Astrocyte (in vitro differentiated cells and primary cell): Measurements from ENCODE around the gene PGPEP1. TPM values are rescaled to one million over a fixed set of nuclear protein-coding genes. Genes with fewer than 3 reads are reported as not detected.

Experiments used
- DNase-seq: peaks from one replicate; pipeline ENCODE4 v3.0.0-alpha.2; 2010; ENCODE audit warnings: low read depth
- FAIRE-seq: peaks from 2 replicates; lab custom pipeline; 2011; peaks lifted over from hg19 to GRCh38; lab: Jason Lieb, UNC
- H2AFZ ChIP-seq: 2 replicates; pipeline ENCODE4 v1.6.0; 2012; ENCODE audit warnings: low read depth, low read length, inconsistent platforms
- H3K27ac ChIP-seq: 2 replicates; pipeline ENCODE4 v1.5.1; 2011; ENCODE audit warnings: low read depth, low read length, inconsistent platforms
- H3K27me3 ChIP-seq: 2 replicates; pipeline ENCODE4 v1.6.0; 2011; ENCODE audit warnings: low read length, inconsistent platforms; ENCODE audit not compliant: insufficient read depth
- H3K36me3 ChIP-seq: 2 replicates; pipeline ENCODE4 v1.5.1; 2011; ENCODE audit warnings: low read length, inconsistent platforms; ENCODE audit not compliant: insufficient read depth
- H3K4me1 ChIP-seq: 2 replicates; pipeline ENCODE4 v1.5.1; 2011; ENCODE audit warnings: low read length, inconsistent platforms; ENCODE audit not compliant: insufficient read depth
- H3K4me2 ChIP-seq: 2 replicates; pipeline ENCODE4 v1.6.0; 2012; ENCODE audit warnings: low read length, inconsistent platforms
- H3K4me3 ChIP-seq: 2 replicates; pipeline ENCODE4 v1.5.1; 2011; ENCODE audit warnings: low read depth, mild to moderate bottlenecking, low read length, inconsistent platforms; ENCODE audit not compliant: insufficient read depth
- H3K79me2 ChIP-seq: 2 replicates; pipeline ENCODE4 v1.6.0; 2012; ENCODE audit warnings: mild to moderate bottlenecking, low read length, inconsistent platforms; ENCODE audit not compliant: insufficient read depth
- H3K9ac ChIP-seq: 2 replicates; pipeline ENCODE4 v1.6.0; 2012; ENCODE audit warnings: mild to moderate bottlenecking, low read length, inconsistent platforms
- H3K9me3 ChIP-seq: 2 replicates; pipeline ENCODE4 v1.5.1; 2012; ENCODE audit warnings: low read depth, mild to moderate bottlenecking, low read length, inconsistent platforms; ENCODE audit not compliant: insufficient read depth
- H4K20me1 ChIP-seq: 2 replicates; pipeline ENCODE4 v1.6.0; 2012; ENCODE audit warnings: low read length, inconsistent platforms; ENCODE audit not compliant: insufficient read depth
- H3K27ac Mint-ChIP-seq: one replicate; pipeline ENCODE4 v1.8.0; 2021; ENCODE audit warnings: mild to moderate bottlenecking, mixed read lengths; ENCODE audit not compliant: unreplicated experiment
- H3K27me3 Mint-ChIP-seq: one replicate; pipeline ENCODE4 v1.8.0; 2021; ENCODE audit warnings: low read depth, mixed read lengths; ENCODE audit not compliant: unreplicated experiment
- H3K36me3 Mint-ChIP-seq: one replicate; pipeline ENCODE4 v1.8.0; 2021; ENCODE audit warnings: low read depth, mixed read lengths; ENCODE audit not compliant: unreplicated experiment
- H3K4me1 Mint-ChIP-seq: one replicate; pipeline ENCODE4 v1.8.0; 2021; ENCODE audit warnings: low read depth, mixed read lengths; ENCODE audit not compliant: unreplicated experiment
- H3K4me3 Mint-ChIP-seq: one replicate; pipeline ENCODE4 v1.8.0; 2021; ENCODE audit warnings: mild to moderate bottlenecking, moderate library complexity, mixed read lengths; ENCODE audit not compliant: unreplicated experiment
- H3K9me3 Mint-ChIP-seq: one replicate; pipeline ENCODE4 v1.8.0; 2021; ENCODE audit warnings: mild to moderate bottlenecking, mixed read lengths; ENCODE audit not compliant: unreplicated experiment
- EZH2 ChIP-seq: IDR thresholded peaks from 2 replicates; pipeline ENCODE4 v1.6.1; 2012; ENCODE audit warnings: mild to moderate bottlenecking, low read length, inconsistent platforms; ENCODE audit not compliant: insufficient read depth
- total RNA-seq: library from RNA; stranded (reverse); gene quantifications from 2 replicates; pipeline ENCODE4 v1.2.1, GENCODE V29; 2021
- TF ChIP-seq, protein P1 (sequence below): IDR thresholded peaks from 2 replicates; pipeline ENCODE4 v1.5.1; 2011; ENCODE audit warnings: low read depth, mild to moderate bottlenecking, inconsistent platforms, low read length, moderate library complexity; ENCODE audit not compliant: insufficient read depth

Gene PGPEP1
- total RNA-seq, 1 donor from 2014 or later, result 28.4 TPM

GRCh38 chr19:18301718-18302111 lies 38.7 kb upstream of the PGPEP1 start:
- H3K36me3 Mint-ChIP-seq, result no peaks in the 10 kb centered on the region

GRCh38 chr19:18304208-18304457 lies 36.3 kb upstream of the PGPEP1 start:
- FAIRE-seq (no peak), DNase-seq (no peak)
- Histone ChIP-seq H3K4me2 (peak overlapping the region; percentile 84), H3K27ac (peak overlapping the region; percentile 89), H3K36me3 (peaks cover 2% of the 10 kb centered on the region), H3K79me2 (no peaks in the 10 kb centered on the region), H2AFZ (no peak overlapping the region), H3K9ac (peak overlapping the region; percentile 86), H3K4me1 (peaks cover 27% of the 10 kb centered on the region), H3K4me3 (no peak overlapping the region), H4K20me1 (no peaks in the 10 kb centered on the region), H3K27me3 (no peaks in the 10 kb centered on the region), H3K9me3 (no peaks in the 10 kb centered on the region)
- H3K27me3 Mint-ChIP-seq, result no peaks in the 10 kb centered on the region
- H3K36me3 Mint-ChIP-seq, result peaks cover 2% of the 10 kb centered on the region
- no peak for TF ChIP-seq EZH2
- TF ChIP-seq, protein P1, sequence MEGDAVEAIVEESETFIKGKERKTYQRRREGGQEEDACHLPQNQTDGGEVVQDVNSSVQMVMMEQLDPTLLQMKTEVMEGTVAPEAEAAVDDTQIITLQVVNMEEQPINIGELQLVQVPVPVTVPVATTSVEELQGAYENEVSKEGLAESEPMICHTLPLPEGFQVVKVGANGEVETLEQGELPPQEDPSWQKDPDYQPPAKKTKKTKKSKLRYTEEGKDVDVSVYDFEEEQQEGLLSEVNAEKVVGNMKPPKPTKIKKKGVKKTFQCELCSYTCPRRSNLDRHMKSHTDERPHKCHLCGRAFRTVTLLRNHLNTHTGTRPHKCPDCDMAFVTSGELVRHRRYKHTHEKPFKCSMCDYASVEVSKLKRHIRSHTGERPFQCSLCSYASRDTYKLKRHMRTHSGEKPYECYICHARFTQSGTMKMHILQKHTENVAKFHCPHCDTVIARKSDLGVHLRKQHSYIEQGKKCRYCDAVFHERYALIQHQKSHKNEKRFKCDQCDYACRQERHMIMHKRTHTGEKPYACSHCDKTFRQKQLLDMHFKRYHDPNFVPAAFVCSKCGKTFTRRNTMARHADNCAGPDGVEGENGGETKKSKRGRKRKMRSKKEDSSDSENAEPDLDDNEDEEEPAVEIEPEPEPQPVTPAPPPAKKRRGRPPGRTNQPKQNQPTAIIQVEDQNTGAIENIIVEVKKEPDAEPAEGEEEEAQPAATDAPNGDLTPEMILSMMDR, result no peak
- H3K4me3 Mint-ChIP-seq, result peak overlapping the region; percentile 27
- no peaks in the 10 kb centered on the region for H3K9me3 Mint-ChIP-seq
- H3K27ac Mint-ChIP-seq, result peak overlapping the region; percentile 87
- peaks cover 21% of the 10 kb centered on the region for H3K4me1 Mint-ChIP-seq

More at GRCh38 chr19:18301718-18302111, 38.7 kb upstream of the PGPEP1 start:
- H3K4me2 ChIP-seq, result no peak overlapping the region
- H3K4me1 Mint-ChIP-seq, result peaks cover 24% of the 10 kb centered on the region
- H3K27me3 ChIP-seq, result no peaks in the 10 kb centered on the region
- no peaks in the 10 kb centered on the region for H3K27me3 Mint-ChIP-seq
- TF ChIP-seq, protein P1, result no peak
- TF ChIP-seq EZH2, result no peak
- H4K20me1 ChIP-seq, result no peaks in the 10 kb centered on the region
- DNase-seq, result no peak
- no peak overlapping the region for H3K27ac ChIP-seq
- peaks cover 32% of the 10 kb centered on the region for H3K4me1 ChIP-seq
- no peak for FAIRE-seq
- H3K4me3 ChIP-seq, result no peak overlapping the region
- H3K4me3 Mint-ChIP-seq, result peak overlapping the region; percentile 14
- no peak overlapping the region for H3K9ac ChIP-seq
- no peaks in the 10 kb centered on the region for H3K9me3 ChIP-seq
- H3K79me2 ChIP-seq, result no peaks in the 10 kb centered on the region
- H2AFZ ChIP-seq, result no peak overlapping the region
- no peaks in the 10 kb centered on the region for H3K9me3 Mint-ChIP-seq
- H3K27ac Mint-ChIP-seq, result no peak overlapping the region
- H3K36me3 ChIP-seq, result no peaks in the 10 kb centered on the region

DNA sequence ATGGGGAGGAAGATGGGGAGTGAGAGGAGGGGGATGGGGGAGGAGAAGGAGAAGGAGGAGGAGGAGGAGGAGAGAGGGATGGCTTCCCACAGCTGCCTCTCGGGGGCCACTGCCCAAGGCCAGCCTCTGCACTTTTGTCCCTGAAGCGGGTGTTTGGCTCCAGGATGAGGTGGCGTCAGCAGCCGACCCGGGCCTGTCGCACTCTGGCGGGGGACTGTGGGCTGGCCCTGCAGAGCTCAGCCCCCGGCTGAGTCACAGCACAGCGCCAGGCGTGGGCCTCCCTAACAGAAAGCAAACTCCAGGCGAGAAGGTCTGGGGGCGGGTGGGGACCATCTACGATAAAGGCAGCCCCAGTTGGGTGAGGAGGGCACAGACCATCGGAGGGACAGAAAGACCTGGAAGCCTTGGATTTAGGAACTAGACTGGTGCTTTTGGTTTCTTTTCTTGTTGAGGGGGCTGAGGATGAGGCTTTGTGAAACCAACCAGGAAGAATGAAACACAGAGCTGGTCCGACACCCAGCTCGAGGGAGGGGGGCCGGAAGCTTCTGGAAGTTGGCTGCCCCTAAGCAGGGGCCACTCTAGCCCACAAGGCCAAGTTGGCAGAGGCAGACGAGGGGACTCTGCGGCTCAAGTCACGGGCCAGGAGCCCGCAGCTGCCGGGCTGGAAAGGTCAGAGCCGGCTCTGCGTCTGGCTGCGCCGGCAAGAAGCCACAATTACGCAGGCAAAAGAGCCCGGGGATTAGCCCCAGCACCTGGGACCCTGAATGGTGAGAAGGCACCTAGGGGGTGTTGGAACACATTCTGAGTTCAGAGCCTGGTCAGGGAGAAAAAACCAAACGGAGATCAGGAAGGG lies 35.7 kb upstream of the PGPEP1 start:
- Histone ChIP-seq H3K9me3 (no peaks in the 10 kb centered on the region), H3K36me3 (peaks cover 2% of the 10 kb centered on the region), H3K79me2 (no peaks in the 10 kb centered on the region), H3K4me1 (peaks cover 27% of the 10 kb centered on the region), H3K4me3 (peak overlapping the region; percentile 31), H3K9ac (peak overlapping the region; percentile 86), H3K27me3 (no peaks in the 10 kb centered on the region), H3K27ac (peak overlapping the region; percentile 89), H2AFZ (peak overlapping the region; percentile 55), H4K20me1 (no peaks in the 10 kb centered on the region), H3K4me2 (peak overlapping the region; percentile 84)
- H3K27ac Mint-ChIP-seq, result peak overlapping the region; percentile 95
- peak overlapping the region; percentile 72 for H3K4me3 Mint-ChIP-seq
- H3K9me3 Mint-ChIP-seq, result no peaks in the 10 kb centered on the region
- H3K27me3 Mint-ChIP-seq, result no peaks in the 10 kb centered on the region
- TF ChIP-seq, protein P1, result no peak
- no peak for TF ChIP-seq EZH2
- peaks cover 2% of the 10 kb centered on the region for H3K36me3 Mint-ChIP-seq
- peaks cover 21% of the 10 kb centered on the region for H3K4me1 Mint-ChIP-seq
- DNase-seq, result peak; percentile 70
- FAIRE-seq, result no peak
